Neural progenitor cell (in vitro differentiated cells): Measurements from ENCODE around the gene NDST1.

Source experiments
- CTCF ChIP-seq: fragments of 200-600 bp; sonication (generic); IDR thresholded peaks from 2 replicates; pipeline ENCODE4 v1.5.1; 2017; ENCODE audit warnings: antibody characterized with exemption, mild to moderate bottlenecking
- EZH2phosphoT487 ChIP-seq: fragments of 200-600 bp; sonication (generic); IDR thresholded peaks from 2 replicates; pipeline ENCODE4 v1.6.1; 2017; ENCODE audit warnings: antibody characterized with exemption

DNA sequence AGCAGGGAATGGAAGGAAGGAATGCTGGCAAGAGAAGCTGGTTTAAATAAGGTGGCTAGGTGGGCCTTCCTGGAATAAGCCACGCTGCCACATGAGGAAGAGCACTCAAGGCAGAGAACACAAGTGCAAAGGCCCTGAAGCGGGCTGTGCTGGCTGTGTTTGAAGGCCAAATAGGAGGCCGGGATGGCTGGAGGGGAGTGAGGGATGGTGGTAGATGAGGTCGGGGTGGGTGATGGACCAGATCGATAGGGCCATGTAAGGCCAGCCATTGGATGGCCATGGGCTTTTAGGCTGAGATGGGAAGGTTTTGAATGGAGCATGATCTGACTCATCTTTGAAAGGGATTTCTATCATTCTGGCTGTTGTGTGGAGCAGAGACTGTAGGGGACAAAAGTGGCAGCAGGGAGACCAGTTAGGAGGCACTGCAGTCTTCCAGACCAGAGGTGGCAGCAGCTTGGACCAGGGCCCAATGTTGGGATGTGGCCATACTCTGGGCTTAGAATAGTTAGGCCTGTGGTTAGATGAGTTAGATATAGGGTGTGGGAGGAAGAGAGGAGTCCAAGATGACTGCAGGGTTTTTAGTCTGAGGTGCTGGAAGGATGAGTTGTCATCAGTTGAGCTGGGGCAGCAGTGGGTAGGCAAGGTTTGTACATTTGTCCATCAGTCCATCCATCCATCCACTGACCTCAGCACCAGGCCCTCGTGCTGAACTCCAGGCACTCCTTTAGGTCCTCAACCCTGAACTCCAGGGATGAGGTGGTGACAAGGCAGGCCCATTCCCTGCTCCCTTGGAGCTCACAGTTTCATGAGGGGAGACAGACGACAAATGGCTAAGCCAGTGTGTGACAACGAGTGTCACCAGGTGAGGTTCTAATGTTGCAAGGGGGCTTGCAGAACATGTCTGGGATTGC lies 30.3 kb downstream of the NDST1 start:
- TF ChIP-seq CTCF (no peak), EZH2phosphoT487 (no peak)
